ENCODE measurements around the gene NR1H3.

NR1H3 gene

DNA sequence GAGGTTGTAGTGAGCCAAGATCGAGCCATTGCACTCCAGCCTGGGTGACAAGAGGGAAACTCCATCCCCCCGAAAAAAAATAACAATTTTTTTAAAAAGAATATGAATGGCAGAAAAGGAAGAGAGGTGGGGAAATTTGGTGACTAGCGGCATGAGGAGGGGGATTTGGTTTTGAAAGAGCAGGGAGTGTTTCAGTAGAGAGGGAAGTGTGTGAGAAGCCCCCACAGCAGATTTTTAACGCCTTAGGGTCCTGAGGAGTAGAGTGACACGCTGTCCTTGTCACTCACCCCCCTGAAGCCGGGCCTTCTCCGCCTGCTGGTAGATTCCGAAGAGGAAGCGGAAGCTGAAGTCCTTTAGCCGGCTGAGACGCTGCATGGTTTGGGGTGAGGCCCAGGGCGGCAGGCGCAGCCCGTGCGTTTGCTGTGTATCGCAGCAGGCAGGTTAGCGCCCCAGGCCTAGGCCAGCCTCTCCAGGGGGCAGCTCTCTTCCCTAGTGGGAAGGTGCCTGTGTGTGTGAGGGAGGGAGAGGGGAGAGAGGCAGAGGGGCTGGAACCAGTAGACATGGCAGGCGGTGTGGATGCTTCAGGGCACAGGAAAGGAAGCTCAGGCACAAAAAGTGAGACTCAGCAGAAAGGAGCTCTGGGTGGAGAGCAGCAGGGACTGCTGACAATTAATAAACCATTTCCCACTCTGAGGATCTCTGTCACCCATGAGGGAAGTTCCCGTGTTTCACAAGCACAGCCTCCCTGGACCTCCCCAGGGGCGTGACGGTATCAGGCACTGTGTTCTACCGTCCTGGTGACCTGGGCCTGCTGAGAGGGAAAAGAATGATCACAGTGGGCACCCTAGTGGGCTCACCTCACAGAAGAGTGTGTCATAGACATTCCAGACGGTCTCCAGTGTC lies 13.1 kb upstream of the NR1H3 start:
- DNase-seq: peak; percentile 91 to 97 (median 94)

DNA sequence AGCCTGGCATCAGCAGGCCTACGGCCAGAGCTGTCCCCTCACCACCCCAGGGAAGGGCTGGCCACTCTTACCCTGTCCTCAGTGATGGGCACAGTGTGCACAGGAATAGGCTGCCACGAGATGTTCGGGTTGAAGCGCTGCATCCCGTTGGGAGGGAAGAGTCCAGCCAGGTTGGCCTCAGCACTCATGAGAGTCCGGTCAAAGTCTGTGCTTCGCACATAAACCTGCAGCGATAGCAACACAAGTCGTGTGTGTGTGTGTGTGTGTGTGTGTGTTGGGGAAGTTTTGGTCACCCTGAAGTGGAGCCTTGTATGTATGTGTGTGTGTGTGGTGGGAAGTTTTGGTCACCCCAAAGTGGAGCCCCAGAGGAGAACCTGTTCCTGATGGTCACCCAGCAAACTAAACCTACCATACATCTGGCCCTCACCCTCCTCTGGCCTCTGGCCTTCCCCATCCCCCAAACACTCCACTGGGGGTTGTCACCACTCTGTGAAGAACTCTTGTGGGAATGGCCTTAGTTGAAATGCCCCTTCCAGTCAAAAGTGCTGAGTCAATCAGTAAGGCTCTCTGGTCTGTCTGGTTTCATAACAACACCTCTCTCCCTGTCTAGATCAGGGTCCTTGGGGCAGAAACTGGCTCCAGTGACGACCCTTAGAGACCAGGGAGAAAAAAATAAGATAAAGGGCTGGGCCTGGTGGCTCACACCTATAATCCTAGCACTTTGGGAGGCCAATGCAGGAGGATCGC lies 12.0 kb upstream of the NR1H3 start:
- no peak for DNase-seq

DNA sequence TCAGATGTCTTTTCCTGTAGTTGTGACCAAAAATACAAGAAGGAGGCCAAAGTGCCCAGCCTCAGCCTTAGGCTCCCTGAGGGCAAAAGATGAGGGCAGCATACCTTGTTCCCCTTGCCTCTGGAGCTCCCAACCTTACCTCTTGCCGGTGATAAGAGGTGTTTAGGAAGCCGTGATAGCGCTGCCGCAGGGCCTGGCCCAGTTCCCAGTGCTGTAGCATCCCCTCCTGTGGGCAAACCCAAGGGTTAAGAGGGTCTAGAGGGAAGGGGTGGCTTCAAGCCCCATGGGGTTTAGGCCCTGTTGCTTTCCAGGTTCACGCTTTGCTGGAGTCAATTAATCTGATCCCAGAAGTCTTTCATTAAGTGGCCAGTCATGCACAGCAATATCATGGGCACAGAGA lies 10.3 kb upstream of the NR1H3 start:
- DNase-seq: no peak

DNA sequence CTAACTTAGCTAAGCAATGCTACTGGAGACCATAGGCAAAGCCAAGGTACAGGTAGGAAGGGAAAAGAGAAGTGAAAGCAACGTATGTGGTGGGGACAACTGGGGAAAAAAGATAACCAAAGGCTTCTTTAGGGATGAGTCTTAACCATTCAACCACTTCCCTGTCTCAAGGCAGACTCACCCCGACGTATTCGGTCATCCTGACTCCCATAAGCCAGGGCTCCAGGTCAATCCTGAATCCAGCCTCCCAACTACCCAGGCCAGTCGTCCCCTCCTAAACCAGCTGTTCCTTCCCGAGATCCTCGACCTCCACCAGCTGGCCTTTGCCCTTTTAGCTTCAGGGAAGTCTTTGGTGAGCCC lies 9.5 kb upstream of the NR1H3 start:
- no peak for DNase-seq

DNA sequence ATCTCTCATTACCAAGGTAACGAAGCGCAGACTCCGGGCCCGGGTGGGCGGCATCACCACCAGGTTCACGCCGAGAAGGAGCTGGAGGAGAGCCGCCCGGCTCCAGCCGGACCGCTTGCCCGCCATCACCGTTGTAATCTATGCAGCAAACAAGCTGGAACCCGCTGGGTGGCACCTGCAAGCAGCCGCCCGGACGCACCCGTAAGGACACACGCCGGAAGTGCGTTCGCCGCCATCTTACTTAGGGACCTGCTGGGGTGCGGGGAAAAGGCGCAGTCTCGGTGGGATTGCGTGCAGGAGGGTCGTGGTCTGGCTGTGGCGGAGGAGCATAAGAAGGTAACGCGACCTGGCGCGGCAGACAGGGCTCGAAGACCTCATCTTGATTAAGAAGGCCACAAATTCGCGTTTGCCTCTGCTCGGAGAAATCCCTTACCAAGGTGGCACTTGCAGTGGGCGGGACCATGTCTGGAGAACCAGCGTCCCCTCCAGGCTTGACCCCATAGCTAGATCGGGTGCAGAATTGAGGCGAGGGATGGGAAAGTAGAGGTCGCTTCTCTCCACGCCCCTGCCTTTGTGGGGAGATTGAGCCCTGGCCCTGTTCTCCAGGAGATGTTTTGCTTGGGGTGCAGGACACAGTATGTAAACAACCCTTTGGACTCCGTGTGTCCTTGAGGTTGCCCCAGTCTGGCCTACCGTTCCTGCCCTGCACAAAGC lies 9.0 kb upstream of the NR1H3 start, which contains the start of gene ACP2:
ACP2 (minus strand) TSS at position 151 of the 714 bp plus-strand sequence; CDS start at position 126, 25 bp downstream.
- DNase-seq: peak; percentile 87 to 95 (median 94)

DNA sequence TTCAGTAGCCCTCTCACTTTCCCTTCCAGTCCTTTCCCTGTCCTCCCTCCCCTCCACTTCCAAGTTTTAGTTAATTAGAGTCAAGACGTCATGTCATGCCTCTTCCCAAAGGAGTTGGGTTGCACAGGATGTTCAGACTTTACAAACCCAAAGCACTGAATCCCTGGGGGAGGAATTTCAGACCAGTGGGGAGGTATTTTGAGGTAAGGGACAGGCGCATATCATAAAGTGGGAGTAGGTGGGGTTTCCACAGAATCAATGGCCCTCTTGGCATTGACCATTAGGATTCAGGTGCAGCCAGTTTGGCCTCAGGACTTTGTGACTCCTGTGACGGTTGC lies 8.4 kb upstream of the NR1H3 start:
- DNase-seq: no peak

DNA sequence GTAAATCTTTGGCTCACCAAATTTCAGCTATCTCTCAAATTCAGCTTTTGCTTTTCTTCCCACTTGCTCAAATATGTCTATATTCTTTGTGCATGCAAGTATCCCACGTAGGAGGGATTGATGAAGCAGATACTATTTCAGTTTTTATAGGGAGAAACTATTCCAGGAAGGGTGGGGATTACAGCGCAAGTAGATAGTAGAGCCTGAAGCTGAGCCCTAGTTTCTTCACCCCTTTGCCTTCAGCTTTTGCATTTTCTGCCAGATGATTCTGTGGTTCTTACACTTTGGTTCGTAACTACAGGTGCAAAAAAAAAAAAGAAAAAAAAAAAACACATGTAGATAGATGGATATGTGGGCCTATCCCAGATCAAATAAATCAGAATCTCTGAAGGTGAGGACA lies 6.0 kb upstream of the NR1H3 start:
- no peak for DNase-seq

DNA sequence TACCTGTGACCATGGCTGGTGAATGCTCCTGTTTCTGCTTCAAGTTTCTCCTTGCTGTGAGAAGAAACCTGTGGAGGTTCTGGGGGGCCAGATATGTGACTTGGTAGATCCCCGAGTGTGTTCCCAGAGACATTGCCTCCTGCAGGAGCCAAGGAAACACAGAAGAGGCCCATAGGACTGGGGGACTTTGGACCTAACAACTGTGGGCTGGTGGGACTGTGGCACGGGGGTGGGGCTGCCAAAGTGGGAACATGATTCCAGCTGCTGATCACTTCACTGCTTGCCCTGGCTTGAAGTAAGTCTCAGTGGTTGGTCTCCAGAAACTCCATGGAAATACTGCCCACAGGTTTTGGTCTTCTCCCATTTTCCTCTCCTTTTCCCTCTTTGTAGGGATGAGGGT lies 4.1 kb upstream of the NR1H3 start:
- peak in 1 of 4 experiments; percentile 37 for DNase-seq

DNA sequence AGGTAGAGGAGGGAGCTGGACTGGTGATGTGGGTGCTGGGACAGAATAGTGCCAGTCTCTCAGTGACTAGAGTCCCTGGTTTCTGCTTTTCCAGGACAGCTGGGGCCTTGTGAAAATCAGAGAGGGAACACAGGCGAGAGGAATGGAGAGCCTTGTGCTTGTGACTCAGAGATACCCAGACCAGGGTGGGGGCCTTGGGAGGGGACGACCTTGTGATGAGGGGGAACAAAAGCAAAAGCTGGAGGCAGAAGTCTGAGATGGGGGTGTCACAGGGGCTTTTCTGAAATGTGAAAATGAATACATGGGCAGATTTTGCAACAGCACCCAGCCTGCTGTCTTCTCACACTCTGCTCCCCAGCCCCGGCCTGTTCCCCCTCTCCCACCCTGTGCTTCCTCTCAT lies 3.4 kb upstream of the NR1H3 start:
- DNase-seq: peak; percentile 85 to 95 (median 94)

DNA sequence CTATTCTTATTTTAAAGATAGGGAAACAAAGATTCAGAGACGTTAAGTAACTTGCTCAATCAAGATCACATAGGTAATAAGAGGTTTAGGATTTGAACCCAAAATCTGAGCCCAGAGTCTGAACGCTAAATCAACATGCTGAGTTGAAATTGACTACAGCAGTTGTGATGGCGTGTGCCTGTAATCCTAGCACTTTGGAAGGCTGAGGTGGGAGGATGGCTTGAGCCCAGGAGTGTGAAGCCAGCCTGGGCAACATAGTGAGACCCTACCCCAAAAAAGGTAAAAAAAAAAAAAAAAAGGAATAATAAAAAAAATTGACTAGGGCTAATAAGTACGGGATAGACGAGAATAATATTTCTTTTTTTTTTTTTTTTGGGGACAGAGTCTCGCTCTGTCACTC lies 1.4 kb upstream of the NR1H3 start:
- DNase-seq: no peak

DNA sequence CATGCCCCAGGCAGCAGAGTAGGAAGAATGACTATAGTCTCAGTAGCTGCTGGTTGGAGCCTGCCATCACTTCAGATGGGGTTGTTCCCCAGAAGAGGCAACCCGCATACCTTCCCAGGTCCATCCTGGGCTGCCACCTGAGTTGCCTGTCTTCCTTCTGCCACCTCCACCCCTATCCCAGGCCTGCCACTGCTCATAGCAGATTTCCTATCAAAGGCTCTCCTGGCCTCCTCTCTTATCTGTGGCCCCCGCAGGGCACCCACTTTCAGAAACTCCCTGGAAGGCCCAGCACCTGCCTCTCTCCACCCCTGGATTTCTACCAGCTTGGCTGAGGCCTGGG lies 649 bp upstream of the NR1H3 start:
- no peak for DNase-seq

DNA sequence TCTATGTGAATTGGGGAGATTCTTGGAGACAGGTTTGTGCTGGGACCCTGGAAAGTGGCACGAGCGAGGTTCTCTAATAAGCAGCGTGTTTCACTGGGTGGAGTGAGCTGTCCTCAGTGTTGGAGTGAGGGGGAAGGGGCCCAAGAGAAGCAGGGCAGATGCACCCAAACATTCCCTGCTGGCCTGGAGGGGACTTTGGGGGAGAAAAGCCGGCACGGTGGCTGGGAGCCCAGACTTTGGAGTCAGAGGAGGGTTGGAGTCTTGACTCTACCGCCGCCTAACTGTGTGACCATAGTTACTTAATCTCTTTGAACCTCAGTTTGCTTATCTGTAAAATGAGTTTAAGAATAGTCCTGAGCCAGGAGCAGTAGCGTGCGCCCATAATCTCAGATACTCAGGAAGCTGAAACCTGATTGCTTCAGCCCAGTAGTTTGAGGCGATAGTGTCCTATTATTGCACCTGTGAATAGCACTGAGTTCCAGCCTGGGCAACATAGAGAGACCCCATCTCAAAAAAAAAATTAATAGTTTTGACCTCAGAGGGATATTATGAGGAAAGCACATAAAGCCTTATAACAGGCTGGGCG lies 614 bp downstream of the NR1H3 start:
- no peak for DNase-seq

DNA sequence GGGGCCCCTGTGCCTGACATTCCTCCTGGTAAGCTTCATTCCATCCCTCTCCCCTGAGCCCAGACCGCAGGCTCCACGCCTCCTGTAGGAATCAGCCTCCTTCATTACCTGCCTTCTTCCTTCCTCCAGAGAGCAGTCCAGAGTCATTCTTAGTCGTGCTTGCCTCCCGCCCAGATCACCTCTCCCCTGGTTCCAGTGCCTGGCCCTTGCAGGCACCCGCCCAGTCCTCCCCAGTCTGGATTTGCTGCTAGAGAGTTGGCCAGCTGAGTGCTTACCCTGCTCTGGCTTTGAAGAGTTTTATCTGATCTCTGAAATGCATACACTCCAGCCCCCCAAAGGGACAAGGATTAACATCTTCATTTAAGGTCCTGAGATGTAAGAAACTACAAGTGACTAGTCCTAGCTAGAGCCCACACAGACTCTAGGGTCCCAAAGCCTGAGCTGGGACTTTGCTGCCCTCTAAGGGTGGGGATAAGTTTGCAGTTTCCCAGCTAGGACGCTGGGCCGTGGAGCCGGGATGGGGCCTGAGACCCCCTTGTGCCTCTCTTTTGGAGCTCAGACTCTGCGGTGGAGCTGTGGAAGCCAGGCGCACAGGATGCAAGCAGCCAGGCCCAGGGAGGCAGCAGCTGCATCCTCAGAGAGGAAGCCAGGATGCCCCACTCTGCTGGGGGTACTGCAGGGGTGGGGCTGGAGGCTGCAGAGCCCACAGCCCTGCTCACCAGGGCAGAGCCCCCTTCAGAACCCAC lies 1.6 kb downstream of the NR1H3 start:
- DNase-seq: peak; percentile 67 to 77 (median 72)

DNA sequence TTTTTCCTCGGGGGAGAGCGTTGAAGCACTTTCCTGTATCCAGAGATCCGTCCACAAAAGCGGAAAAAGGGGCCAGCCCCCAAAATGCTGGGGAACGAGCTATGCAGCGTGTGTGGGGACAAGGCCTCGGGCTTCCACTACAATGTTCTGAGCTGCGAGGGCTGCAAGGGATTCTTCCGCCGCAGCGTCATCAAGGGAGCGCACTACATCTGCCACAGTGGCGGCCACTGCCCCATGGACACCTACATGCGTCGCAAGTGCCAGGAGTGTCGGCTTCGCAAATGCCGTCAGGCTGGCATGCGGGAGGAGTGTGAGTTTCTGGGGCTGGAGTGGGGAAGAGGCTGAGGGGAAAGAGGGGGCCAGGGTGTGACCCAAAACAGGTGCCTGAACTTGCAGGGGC lies 2.6 kb downstream of the NR1H3 start:
- no peak for DNase-seq

DNA sequence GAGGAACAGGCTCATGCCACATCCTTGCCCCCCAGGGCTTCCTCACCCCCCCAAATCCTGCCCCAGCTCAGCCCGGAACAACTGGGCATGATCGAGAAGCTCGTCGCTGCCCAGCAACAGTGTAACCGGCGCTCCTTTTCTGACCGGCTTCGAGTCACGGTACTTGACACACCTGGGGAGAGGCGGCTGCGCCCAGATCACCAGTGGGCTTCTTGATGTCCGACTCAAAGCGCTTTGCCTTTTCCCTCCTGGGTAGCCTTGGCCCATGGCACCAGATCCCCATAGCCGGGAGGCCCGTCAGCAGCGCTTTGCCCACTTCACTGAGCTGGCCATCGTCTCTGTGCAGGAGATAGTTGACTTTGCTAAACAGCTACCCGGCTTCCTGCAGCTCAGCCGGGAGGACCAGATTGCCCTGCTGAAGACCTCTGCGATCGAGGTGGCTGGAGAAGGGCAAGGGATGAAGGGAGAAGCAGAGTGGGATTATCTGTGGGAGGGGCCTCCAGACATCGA lies 3.5 kb downstream of the NR1H3 start:
- no peak for DNase-seq

DNA sequence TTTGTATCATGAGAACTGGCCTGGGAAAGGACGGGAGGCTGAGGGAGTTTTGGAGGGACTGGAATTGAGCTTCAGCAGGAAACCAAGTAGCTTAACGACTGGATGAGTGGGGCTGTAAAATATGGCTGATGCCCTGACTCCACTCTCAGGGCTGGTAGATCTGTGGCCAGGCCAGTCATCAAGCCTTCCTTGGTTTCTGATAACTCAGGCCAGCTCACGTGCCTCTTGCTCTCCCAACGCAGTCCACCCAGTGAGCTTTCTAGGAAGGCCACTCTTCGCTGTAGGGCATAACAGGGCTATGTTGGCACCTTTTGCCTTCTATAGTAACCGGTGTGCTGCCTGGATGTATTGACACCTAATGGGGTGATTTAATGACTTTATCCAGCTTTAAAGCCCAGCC lies 6.3 kb downstream of the NR1H3 start:
- DNase-seq: no peak

DNA sequence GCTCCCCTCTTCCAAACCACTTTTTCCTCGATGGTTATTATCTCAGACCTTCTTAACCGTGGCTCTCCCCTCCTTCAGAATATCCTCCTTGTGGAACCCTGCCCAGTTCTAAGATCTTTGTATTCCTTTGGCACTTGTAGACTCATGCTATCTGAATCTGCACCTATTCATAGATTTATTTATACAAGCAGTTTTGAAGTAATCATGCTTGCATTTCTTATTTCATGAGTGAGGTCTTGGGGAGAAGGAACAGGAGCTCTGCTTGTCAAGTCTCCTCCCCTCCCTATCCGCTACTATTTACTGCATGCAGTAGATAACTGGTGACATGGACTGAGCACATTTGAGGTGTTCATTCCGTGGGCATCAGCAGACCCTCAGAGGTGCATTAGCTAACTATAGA lies 6.7 kb downstream of the NR1H3 start:
- DNase-seq: no peak

DNA sequence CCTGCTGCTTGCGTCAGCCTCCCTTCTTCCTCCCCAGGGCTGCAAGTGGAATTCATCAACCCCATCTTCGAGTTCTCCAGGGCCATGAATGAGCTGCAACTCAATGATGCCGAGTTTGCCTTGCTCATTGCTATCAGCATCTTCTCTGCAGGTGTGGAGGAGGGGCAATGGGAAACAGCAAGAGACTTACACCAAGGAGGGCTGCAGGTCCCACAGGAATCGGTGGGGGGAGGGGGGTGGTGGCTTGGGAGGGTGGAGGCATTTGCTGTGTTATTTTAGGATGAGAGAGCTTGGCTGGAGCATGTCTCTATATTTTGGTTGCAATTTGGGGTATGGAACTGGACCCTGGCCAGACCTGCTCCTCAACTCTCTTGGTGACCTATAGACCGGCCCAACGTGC lies 10.1 kb downstream of the NR1H3 start:
- DNase-seq: no peak

DNA sequence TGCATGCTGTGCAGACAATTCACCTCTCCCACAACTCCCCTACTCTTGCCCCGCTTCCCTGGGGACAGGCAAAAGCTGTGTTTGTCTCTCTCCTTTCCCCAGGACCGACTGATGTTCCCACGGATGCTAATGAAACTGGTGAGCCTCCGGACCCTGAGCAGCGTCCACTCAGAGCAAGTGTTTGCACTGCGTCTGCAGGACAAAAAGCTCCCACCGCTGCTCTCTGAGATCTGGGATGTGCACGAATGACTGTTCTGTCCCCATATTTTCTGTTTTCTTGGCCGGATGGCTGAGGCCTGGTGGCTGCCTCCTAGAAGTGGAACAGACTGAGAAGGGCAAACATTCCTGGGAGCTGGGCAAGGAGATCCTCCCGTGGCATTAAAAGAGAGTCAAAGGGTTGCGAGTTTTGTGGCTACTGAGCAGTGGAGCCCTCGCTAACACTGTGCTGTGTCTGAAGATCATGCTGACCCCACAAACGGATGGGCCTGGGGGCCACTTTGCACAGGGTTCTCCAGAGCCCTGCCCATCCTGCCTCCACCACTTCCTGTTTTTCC lies 10.7 kb downstream of the NR1H3 start:
- no peak for DNase-seq

DNA sequence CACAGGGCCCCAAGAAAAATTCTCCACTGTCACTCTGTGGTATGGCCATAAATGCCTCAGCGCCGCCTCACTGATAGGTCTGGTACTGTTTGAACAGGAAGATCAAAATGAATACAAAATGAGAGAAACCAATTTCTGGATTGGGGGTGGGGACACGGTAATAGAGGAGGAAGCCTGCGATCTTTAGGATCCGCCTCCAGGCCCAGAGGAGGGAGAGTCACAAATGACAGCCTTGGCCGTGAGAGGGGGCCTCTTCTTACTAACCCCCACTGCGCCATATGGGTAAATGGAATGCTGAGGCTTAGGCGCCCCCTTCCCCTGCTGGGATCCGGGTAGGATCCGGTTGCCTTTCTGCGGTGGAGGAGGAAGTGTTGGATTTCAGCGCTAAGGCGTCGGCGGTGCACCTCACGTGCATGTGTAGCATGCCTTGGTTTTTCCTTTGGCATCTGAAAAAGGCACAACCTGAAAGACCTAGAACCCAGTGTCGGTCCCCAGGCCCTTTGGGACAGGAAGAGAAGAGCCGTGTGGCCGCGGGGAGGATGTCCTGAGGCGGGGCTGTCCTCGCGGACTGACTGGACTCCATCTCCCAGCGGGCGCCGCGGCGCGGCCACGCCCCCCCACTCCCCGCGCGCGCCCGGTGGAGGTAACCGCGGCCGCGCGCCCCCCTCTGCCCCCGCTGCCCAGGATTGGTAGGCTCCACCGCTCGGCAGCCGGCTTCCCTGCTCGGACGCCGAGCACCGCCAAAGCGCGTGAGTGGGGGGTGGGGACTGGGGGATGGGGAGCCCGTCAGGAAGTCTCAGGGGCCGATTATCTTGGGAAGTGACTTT lies 11.4 kb downstream of the NR1H3 start:
- peak; percentile 87 to 93 (median 93) for DNase-seq

DNA sequence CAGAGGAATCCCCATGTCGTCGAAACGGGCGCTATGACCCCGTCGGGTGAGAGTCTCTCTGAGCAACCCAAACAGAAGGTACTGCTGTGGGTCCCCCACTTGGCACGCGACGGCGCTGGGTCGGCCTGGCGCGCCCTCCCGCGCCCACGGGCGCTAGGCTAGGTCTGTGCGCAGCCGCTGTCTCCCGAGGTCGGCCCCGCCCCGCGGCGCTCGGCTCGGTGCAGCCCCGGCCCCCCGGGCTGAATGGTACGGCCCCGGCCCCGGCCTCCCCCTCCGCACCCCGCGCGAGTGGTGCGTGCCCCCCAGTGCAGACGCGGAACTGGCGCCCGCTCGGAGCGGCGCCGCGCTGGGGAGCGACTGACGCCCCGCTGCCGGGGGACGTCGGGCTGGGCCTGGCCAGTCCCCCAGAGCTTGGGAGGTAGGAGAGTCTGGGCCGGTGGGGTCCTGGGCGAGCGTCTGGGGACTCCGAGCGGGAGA lies 12.1 kb downstream of the NR1H3 start, which contains the start of gene MADD:
MADD (plus strand) TSS at position 305 of the 477 bp plus-strand sequence.
- peak; percentile 91 to 96 (median 94) for DNase-seq

Data from suppressor macrophage (primary cell).